CD4-positive, alpha-beta memory T cell (primary cell): ENCODE data around the gene CAV1. TPM values are rescaled to one million over a fixed set of nuclear protein-coding genes. Genes with fewer than 3 reads are reported as not detected.

Experiments used
- CTCF ChIA-PET: fragments of 350-600 bp; sonication (Branson Sonifier 250); formaldehyde crosslinking; loops from one replicate; lab custom pipeline; 2021; ENCODE audit warnings: inconsistent platforms; ENCODE audit not compliant: partially characterized antibody; lab: Charles Lee
- POLR2A ChIA-PET: fragments of 350-600 bp; sonication (Branson Sonifier 250); formaldehyde crosslinking; loops from one replicate; lab custom pipeline; 2021; ENCODE audit not compliant: partially characterized antibody; lab: Charles Lee
- DNase-seq, 5 donors: peaks; one replicate each; pipeline versions ENCODE4 v3.0.0 to v3.0.0-alpha.2; 2020 to 2022; ENCODE audit warnings: mixed read lengths in 1 of 5
- H3K27ac ChIP-seq: one replicate; pipeline ENCODE4 v1.7.0; 2013; ENCODE audit warnings: low read depth, low read length
- H3K27me3 ChIP-seq: 2 replicates; pipeline ENCODE4 v1.7.0; 2013; ENCODE audit warnings: mild to moderate bottlenecking, low read length, moderate library complexity; ENCODE audit not compliant: insufficient read depth
- H3K36me3 ChIP-seq: 2 replicates; pipeline ENCODE4 v1.7.0; 2013; ENCODE audit warnings: mild to moderate bottlenecking, low read length, moderate library complexity; ENCODE audit not compliant: insufficient read depth
- H3K4me1 ChIP-seq: 2 replicates; pipeline ENCODE4 v1.7.0; 2013; ENCODE audit warnings: mild to moderate bottlenecking, low read length, moderate library complexity; ENCODE audit not compliant: insufficient read depth
- H3K4me3 ChIP-seq, 2 donors: one replicate each; pipeline ENCODE4 v1.7.0; 2013; ENCODE audit warnings: low read length in 2 of 2, mild to moderate bottlenecking in 1 of 2
- H3K9me3 ChIP-seq, 2 donors: one replicate each; pipeline ENCODE4 v1.7.0; 2013; ENCODE audit warnings: low read length in 2 of 2, control low read depth in 1 of 2; ENCODE audit not compliant: control insufficient read depth in 1 of 2
- H3K27ac Mint-ChIP-seq, 7 donors: one replicate each; pipeline ENCODE4 v1.8.0; 2020 to 2021; ENCODE audit warnings: mixed read lengths in 7 of 7, mild to moderate bottlenecking in 6 of 7, inconsistent platforms in 3 of 7, moderate library complexity in 3 of 7
- H3K27me3 Mint-ChIP-seq, 2 donors: one replicate each; pipeline ENCODE4 v1.8.0; 2020 to 2021; ENCODE audit warnings: mixed read lengths in 2 of 2
- H3K36me3 Mint-ChIP-seq, 2 donors: one replicate each; pipeline ENCODE4 v1.8.0; 2020 to 2021; ENCODE audit warnings: mixed read lengths in 2 of 2, inconsistent platforms in 1 of 2, mild to moderate bottlenecking in 1 of 2
- H3K4me1 Mint-ChIP-seq, 4 donors: one replicate each; pipeline ENCODE4 v1.8.0; 2020 to 2021; ENCODE audit warnings: mixed read lengths in 4 of 4, mild to moderate bottlenecking in 1 of 4
- H3K4me3 Mint-ChIP-seq, 8 donors: one replicate each; pipeline ENCODE4 v1.8.0; 2020 to 2021; ENCODE audit warnings: mixed read lengths in 8 of 8, mild to moderate bottlenecking in 7 of 8, moderate library complexity in 6 of 8, inconsistent platforms in 3 of 8
- H3K9me3 Mint-ChIP-seq, 8 donors: one replicate each; pipeline ENCODE4 v1.8.0; 2020 to 2021; ENCODE audit warnings: mixed read lengths in 8 of 8, mild to moderate bottlenecking in 5 of 8, inconsistent platforms in 3 of 8, moderate library complexity in 1 of 8
- intact Hi-C: fragments of 100-400 bp; cut with micrococcal nuclease; formaldehyde crosslinking; loops from one replicate; pipeline ENCODE4 v1.15.1; 2023
- polyA plus RNA-seq, 2 donors: library from polyadenylated mRNA; unstranded; fragments of 300-500 nt; fragmentation: Illumina TruSeq; gene quantifications; one replicate each; pipeline ENCODE4 v1.2.3, GENCODE V29; 2021
- total RNA-seq, 2 experiments: library from RNA; stranded (reverse); gene quantifications; one replicate each; pipeline ENCODE4 v1.2.3, GENCODE V29; 2021

Gene CAV1
- total and polyA plus RNA-seq, 4 experiments from 2014 or later, result not detected

- POLR2A ChIA-PET, result no interaction called here
Observed at GRCh38 chr7:116530107-116530820, 5.4 kb downstream of the CAV1 start.

GRCh38 chr7:116532102-116532688 is 7.4 kb downstream of the CAV1 start:
- no peaks in the 10 kb centered on the region for H3K9me3 Mint-ChIP-seq
- DNase-seq, result no peak
- H3K27ac ChIP-seq, result no peak overlapping the region
- CTCF ChIA-PET, result interaction anchor here (1.2 to 1.3 kb wide), 3 partner anchors 59 to 359 kb away, joined by 3 to 6 read pairs (median 3); no protein-coding TSS in a partner anchor
- no peak overlapping the region for H3K27ac Mint-ChIP-seq
- intact Hi-C loops, result no loop called here
- no peaks in the 10 kb centered on the region for H3K9me3 ChIP-seq
- no peak overlapping the region for H3K4me3 Mint-ChIP-seq
- peaks cover 10% of the 10 kb centered on the region for H3K27me3 ChIP-seq
- H3K4me1 ChIP-seq, result no peaks in the 10 kb centered on the region
- no peaks in the 10 kb centered on the region for H3K36me3 Mint-ChIP-seq
- no peaks in the 10 kb centered on the region for H3K4me1 Mint-ChIP-seq
- no peak overlapping the region for H3K4me3 ChIP-seq
- H3K36me3 ChIP-seq, result no peaks in the 10 kb centered on the region
- H3K27me3 Mint-ChIP-seq, result peaks cover 19 to 25% of the 10 kb centered on the region in 2 donors
- POLR2A ChIA-PET, result no interaction called here

More at GRCh38 chr7:116530107-116530820, 5.4 kb downstream of the CAV1 start:
- H3K27ac ChIP-seq, result no peak overlapping the region
- H3K9me3 ChIP-seq, result no peaks in the 10 kb centered on the region
- H3K27me3 ChIP-seq, result peaks cover 24% of the 10 kb centered on the region
- H3K4me1 ChIP-seq, result peaks cover 14% of the 10 kb centered on the region
- no peaks in the 10 kb centered on the region for H3K36me3 Mint-ChIP-seq
- no peak for DNase-seq
- intact Hi-C loops, result no loop called here
- no peak overlapping the region for H3K4me3 Mint-ChIP-seq
- H3K27ac Mint-ChIP-seq, result no peak overlapping the region
- H3K9me3 Mint-ChIP-seq, result no peaks in the 10 kb centered on the region
- peaks cover 6 to 16% (median 11%) of the 10 kb centered on the region in 4 donors for H3K4me1 Mint-ChIP-seq
- no peaks in the 10 kb centered on the region for H3K36me3 ChIP-seq
- H3K27me3 Mint-ChIP-seq, result peaks cover 33 to 36% of the 10 kb centered on the region in 2 donors
- CTCF ChIA-PET, result interaction anchor here (1.0 to 1.3 kb wide), 2 partner anchors 9 to 358 kb away, joined by 3 to 4 read pairs; no protein-coding TSS in a partner anchor
- H3K4me3 ChIP-seq, result no peak overlapping the region

GRCh38 chr7:116534790-116535189 is 10.0 kb downstream of the CAV1 start:
- ChIA-PET POLR2A (no interaction called here), CTCF (no interaction called here)
- Histone ChIP-seq H3K4me3 (no peak overlapping the region), H3K27ac (no peak overlapping the region), H3K27me3 (no peaks in the 10 kb centered on the region), H3K4me1 (no peaks in the 10 kb centered on the region), H3K36me3 (no peaks in the 10 kb centered on the region), H3K9me3 (no peaks in the 10 kb centered on the region)
- no peak overlapping the region for H3K4me3 Mint-ChIP-seq
- no peak overlapping the region for H3K27ac Mint-ChIP-seq
- peaks cover 19 to 29% of the 10 kb centered on the region in 2 donors for H3K27me3 Mint-ChIP-seq
- no peak for DNase-seq
- H3K36me3 Mint-ChIP-seq, result no peaks in the 10 kb centered on the region
- intact Hi-C loops, result no loop called here
- H3K9me3 Mint-ChIP-seq, result peaks cover 0 to 3% (median 0%) of the 10 kb centered on the region in 8 donors
- no peaks in the 10 kb centered on the region for H3K4me1 Mint-ChIP-seq

GRCh38 chr7:116535416-116535815 is 10.6 kb downstream of the CAV1 start:
- Mint-ChIP-seq H3K4me3 (no peak overlapping the region), H3K27me3 (peaks cover 17 to 27% of the 10 kb centered on the region in 2 donors), H3K36me3 (no peaks in the 10 kb centered on the region), H3K4me1 (no peaks in the 10 kb centered on the region), H3K9me3 (peaks cover 0 to 3% (median 0%) of the 10 kb centered on the region in 8 donors), H3K27ac (no peak overlapping the region)
- H3K36me3 ChIP-seq, result no peaks in the 10 kb centered on the region
- H3K4me1 ChIP-seq, result no peaks in the 10 kb centered on the region
- H3K4me3 ChIP-seq, result no peak overlapping the region
- POLR2A ChIA-PET, result no interaction called here
- no peak for DNase-seq
- intact Hi-C loops, result no loop called here
- H3K9me3 ChIP-seq, result no peaks in the 10 kb centered on the region
- CTCF ChIA-PET, result interaction anchor here (3.2 kb wide), 1 partner anchor 9 kb away, joined by 12 read pairs; no protein-coding TSS in a partner anchor
- H3K27ac ChIP-seq, result no peak overlapping the region
- no peaks in the 10 kb centered on the region for H3K27me3 ChIP-seq

- no peak overlapping the region for H3K4me3 ChIP-seq
- no peaks in the 10 kb centered on the region for H3K27me3 ChIP-seq
- H3K4me1 ChIP-seq, result no peaks in the 10 kb centered on the region
- Mint-ChIP-seq H3K4me3 (no peak overlapping the region), H3K9me3 (peaks cover 0 to 4% (median 0%) of the 10 kb centered on the region in 8 donors), H3K36me3 (no peaks in the 10 kb centered on the region), H3K4me1 (no peaks in the 10 kb centered on the region), H3K27me3 (peaks cover 11 to 25% of the 10 kb centered on the region in 2 donors), H3K27ac (no peak overlapping the region)
- H3K9me3 ChIP-seq, result no peaks in the 10 kb centered on the region
- intact Hi-C loops, result no loop called here
- H3K36me3 ChIP-seq, result no peaks in the 10 kb centered on the region
- POLR2A ChIA-PET, result no interaction called here
- DNase-seq, result no peak
- CTCF ChIA-PET, result interaction anchor here (3.2 kb wide), 1 partner anchor 12 kb away, joined by 12 read pairs; no protein-coding TSS in a partner anchor
- no peak overlapping the region for H3K27ac ChIP-seq
Observed at GRCh38 chr7:116538138-116538537, 13.3 kb downstream of the CAV1 start.

GRCh38 chr7:116539879-116540278 is 15.0 kb downstream of the CAV1 start:
- H3K27ac Mint-ChIP-seq, result no peak overlapping the region
- intact Hi-C loops, result no loop called here
- Histone ChIP-seq H3K9me3 (no peaks in the 10 kb centered on the region), H3K27me3 (no peaks in the 10 kb centered on the region), H3K36me3 (no peaks in the 10 kb centered on the region), H3K27ac (no peak overlapping the region), H3K4me1 (no peaks in the 10 kb centered on the region), H3K4me3 (no peak overlapping the region)
- CTCF ChIA-PET, result interaction anchor here (1.0 kb wide), 2 partner anchors 13 to 48 kb away, joined by 3 to 6 read pairs; no protein-coding TSS in a partner anchor
- H3K4me3 Mint-ChIP-seq, result no peak overlapping the region
- POLR2A ChIA-PET, result no interaction called here
- no peaks in the 10 kb centered on the region for H3K36me3 Mint-ChIP-seq
- DNase-seq, result no peak
- peaks cover 0 to 4% (median 0%) of the 10 kb centered on the region in 8 donors for H3K9me3 Mint-ChIP-seq
- H3K4me1 Mint-ChIP-seq, result no peaks in the 10 kb centered on the region
- H3K27me3 Mint-ChIP-seq, result peaks cover 14 to 30% of the 10 kb centered on the region in 2 donors

GRCh38 chr7:116540743-116541142 is 15.9 kb downstream of the CAV1 start:
- Histone ChIP-seq H3K4me1 (no peaks in the 10 kb centered on the region), H3K36me3 (no peaks in the 10 kb centered on the region), H3K9me3 (no peaks in the 10 kb centered on the region), H3K27me3 (no peaks in the 10 kb centered on the region), H3K27ac (no peak overlapping the region), H3K4me3 (no peak overlapping the region)
- Mint-ChIP-seq H3K36me3 (no peaks in the 10 kb centered on the region), H3K27me3 (peaks cover 16 to 29% of the 10 kb centered on the region in 2 donors), H3K27ac (no peak overlapping the region), H3K4me3 (no peak overlapping the region), H3K9me3 (peaks cover 0 to 4% (median 0%) of the 10 kb centered on the region in 8 donors), H3K4me1 (no peaks in the 10 kb centered on the region)
- ChIA-PET POLR2A (no interaction called here), CTCF (no interaction called here)
- no peak for DNase-seq
- intact Hi-C loops, result no loop called here
